Calu3 (cell line): Measurements from ENCODE around the gene RXYLT1. TPM values are rescaled to one million over a fixed set of nuclear protein-coding genes. Genes with fewer than 3 reads are reported as not detected.

Experiments used
- BruUV-seq: library from RNA; stranded (reverse); fragments of 400-500 nt; replicated peaks from 2 replicates; lab custom pipeline; 2021; lab: Mats Ljungman, UMichigan
- CTCF ChIA-PET: fragments of 300-600 bp; sonication (Branson Sonifier 250); formaldehyde crosslinking; loops from one replicate; lab custom pipeline; 2022; ENCODE audit warnings: antibody characterized with exemption; lab: Charles Lee
- DNase-seq: peaks from one replicate; pipeline ENCODE4 v3.0.0; 2022
- H3K27ac Mint-ChIP-seq: one replicate; pipeline ENCODE4 v1.8.0; 2022; ENCODE audit warnings: mixed read lengths; ENCODE audit not compliant: unreplicated experiment
- H3K27me3 Mint-ChIP-seq: one replicate; pipeline ENCODE4 v1.8.0; 2022; ENCODE audit warnings: mixed read lengths; ENCODE audit not compliant: unreplicated experiment
- H3K36me3 Mint-ChIP-seq: one replicate; pipeline ENCODE4 v1.8.0; 2022; ENCODE audit warnings: mild to moderate bottlenecking, moderate library complexity, mixed read lengths; ENCODE audit not compliant: insufficient read depth, unreplicated experiment
- H3K4me1 Mint-ChIP-seq: one replicate; pipeline ENCODE4 v1.8.0; 2022; ENCODE audit warnings: mild to moderate bottlenecking, low read depth, mixed read lengths; ENCODE audit not compliant: unreplicated experiment
- H3K4me3 Mint-ChIP-seq: one replicate; pipeline ENCODE4 v1.8.0; 2022; ENCODE audit warnings: mild to moderate bottlenecking, low read depth, moderate library complexity, mixed read lengths; ENCODE audit not compliant: unreplicated experiment
- H3K9me3 Mint-ChIP-seq: one replicate; pipeline ENCODE4 v1.8.0; 2022; ENCODE audit warnings: low read depth, mixed read lengths; ENCODE audit not compliant: unreplicated experiment
- intact Hi-C: fragments of 100-400 bp; cut with micrococcal nuclease; formaldehyde crosslinking; loops from one replicate; pipeline ENCODE4 v1.10.0; 2022; ENCODE audit not compliant: unreplicated experiment
- total RNA-seq: library from RNA; stranded (reverse); gene quantifications from 2 replicates; pipeline ENCODE4 v1.2.3, GENCODE V29; 2022
- TF ChIP-seq, protein P1 (sequence below): fragments of 200-600 bp; IDR thresholded peaks from one replicate; pipeline ENCODE4 v1.8.0; 2022; ENCODE audit warnings: antibody characterized with exemption; ENCODE audit not compliant: unreplicated experiment

The RXYLT1 gene
- total RNA-seq, 1 experiment from 2014 or later = 28.6 TPM

DNA sequence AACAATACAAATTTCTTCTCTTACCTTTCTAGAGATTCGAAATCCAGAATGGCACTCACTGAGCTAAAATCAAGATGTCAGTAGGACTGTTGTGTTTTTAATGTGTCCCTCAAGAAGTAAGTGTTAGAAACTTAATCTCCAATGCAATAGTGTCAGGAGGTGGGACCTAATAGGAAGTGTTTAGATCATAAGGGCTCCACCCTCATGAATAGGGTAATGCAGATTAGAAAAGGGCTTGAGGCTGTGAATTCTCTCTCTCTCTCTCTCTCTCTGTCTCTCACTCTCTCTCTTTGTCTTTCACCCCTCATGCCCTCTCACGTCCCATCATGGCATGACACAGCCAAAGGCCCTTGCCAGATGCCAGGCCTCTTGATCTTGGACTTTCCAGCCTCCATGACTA, 49.2 kb downstream of the RXYLT1 start:
- BruUV-seq = no TSS peak
- Mint-ChIP-seq H3K27ac (no peak overlapping the region), H3K4me3 (no peak overlapping the region), H3K27me3 (no peaks in the 10 kb centered on the region), H3K9me3 (peaks cover 5% of the 10 kb centered on the region), H3K4me1 (no peaks in the 10 kb centered on the region), H3K36me3 (no peaks in the 10 kb centered on the region)
- TF ChIP-seq, protein P1, sequence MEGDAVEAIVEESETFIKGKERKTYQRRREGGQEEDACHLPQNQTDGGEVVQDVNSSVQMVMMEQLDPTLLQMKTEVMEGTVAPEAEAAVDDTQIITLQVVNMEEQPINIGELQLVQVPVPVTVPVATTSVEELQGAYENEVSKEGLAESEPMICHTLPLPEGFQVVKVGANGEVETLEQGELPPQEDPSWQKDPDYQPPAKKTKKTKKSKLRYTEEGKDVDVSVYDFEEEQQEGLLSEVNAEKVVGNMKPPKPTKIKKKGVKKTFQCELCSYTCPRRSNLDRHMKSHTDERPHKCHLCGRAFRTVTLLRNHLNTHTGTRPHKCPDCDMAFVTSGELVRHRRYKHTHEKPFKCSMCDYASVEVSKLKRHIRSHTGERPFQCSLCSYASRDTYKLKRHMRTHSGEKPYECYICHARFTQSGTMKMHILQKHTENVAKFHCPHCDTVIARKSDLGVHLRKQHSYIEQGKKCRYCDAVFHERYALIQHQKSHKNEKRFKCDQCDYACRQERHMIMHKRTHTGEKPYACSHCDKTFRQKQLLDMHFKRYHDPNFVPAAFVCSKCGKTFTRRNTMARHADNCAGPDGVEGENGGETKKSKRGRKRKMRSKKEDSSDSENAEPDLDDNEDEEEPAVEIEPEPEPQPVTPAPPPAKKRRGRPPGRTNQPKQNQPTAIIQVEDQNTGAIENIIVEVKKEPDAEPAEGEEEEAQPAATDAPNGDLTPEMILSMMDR = no peak
- DNase-seq = no peak
- intact Hi-C loops = no loop called here
- CTCF ChIA-PET = no interaction called here

DNA sequence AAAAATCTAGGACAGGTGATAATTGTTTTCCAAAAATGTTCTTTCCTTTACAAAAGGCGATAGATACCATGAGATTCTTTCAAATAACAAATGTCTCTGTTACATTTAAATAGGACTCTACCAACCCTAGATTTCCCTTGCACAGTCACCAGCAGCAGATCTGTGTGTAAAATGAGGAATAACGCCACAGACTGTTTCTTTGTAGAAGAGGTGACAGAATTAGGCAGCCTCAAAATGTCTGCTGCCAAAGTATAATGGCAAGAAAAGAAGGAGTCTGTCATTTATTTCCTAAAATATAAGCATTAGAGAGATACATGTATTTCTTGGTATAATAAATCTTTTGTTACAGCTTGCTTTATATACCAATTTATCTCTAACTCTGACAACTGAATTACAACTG, 56.3 kb downstream of the RXYLT1 start:
- no TSS peak for BruUV-seq
- intact Hi-C loops = loop anchor here (5.0 kb wide), 1 partner anchor 551 kb away; no protein-coding TSS in a partner anchor
- Mint-ChIP-seq H3K36me3 (no peaks in the 10 kb centered on the region), H3K4me3 (no peak overlapping the region), H3K4me1 (no peaks in the 10 kb centered on the region), H3K27ac (no peak overlapping the region), H3K9me3 (no peaks in the 10 kb centered on the region), H3K27me3 (no peaks in the 10 kb centered on the region)
- TF ChIP-seq, protein P1 = no peak
- CTCF ChIA-PET = interaction anchor here (1.8 kb wide), 1 partner anchor 346 kb away, joined by 7 read pairs; no protein-coding TSS in a partner anchor
- DNase-seq = no peak

DNA sequence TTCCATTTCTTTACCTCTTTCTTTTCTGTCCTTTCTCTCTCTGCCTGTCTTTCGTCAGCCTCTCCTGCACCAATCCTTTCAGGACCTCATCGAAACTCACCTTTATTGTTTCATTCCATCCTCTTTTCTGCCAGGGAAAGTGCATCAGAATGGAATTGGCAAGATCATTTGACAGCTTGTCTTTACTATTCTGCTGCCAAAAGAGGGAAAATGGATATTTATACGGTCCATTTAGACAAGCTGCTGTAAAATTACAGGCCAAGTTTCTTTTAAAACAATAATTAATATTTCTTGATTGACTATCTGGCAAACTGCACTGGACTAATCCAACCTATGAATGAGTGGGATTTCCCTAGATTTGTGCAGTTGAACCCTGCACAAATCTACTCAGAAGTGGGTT, 57.2 kb downstream of the RXYLT1 start:
- CTCF ChIA-PET = interaction anchor here (0.5 to 1.8 kb wide), 2 partner anchors 345 to 402 kb away, joined by 3 to 7 read pairs; no protein-coding TSS in a partner anchor
- TF ChIP-seq, protein P1 = no peak
- no TSS peak for BruUV-seq
- Mint-ChIP-seq H3K4me3 (no peak overlapping the region), H3K36me3 (no peaks in the 10 kb centered on the region), H3K9me3 (no peaks in the 10 kb centered on the region), H3K27ac (no peak overlapping the region), H3K27me3 (no peaks in the 10 kb centered on the region), H3K4me1 (no peaks in the 10 kb centered on the region)
- no peak for DNase-seq
- intact Hi-C loops = loop anchor here (5.0 kb wide), 1 partner anchor 550 kb away; no protein-coding TSS in a partner anchor

DNA sequence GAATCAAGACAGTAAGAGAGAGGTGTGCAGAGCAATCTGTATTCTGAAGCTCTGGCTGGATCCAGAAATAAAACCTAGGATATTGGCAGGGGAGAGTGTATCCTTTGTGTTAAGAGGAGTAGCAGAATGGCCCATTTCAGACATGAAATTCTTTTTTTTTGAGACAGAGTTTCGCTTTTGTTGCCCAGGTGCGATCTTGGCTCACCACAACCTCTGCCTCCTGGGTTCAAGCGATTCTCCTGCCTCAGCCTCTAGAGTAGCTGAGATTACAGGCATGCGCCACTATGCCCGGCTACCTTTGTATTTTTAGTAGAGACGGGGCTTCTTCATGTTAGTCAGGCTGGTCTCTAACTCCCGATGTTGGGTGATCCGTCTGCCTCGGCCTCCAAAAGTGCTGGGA, 58.7 kb downstream of the RXYLT1 start:
- no peak overlapping the region for H3K27ac Mint-ChIP-seq
- H3K9me3 Mint-ChIP-seq = no peaks in the 10 kb centered on the region
- H3K4me1 Mint-ChIP-seq = no peaks in the 10 kb centered on the region
- intact Hi-C loops = loop anchor here (5.0 kb wide), 1 partner anchor 549 kb away; no protein-coding TSS in a partner anchor
- H3K4me3 Mint-ChIP-seq = no peak overlapping the region
- BruUV-seq = no TSS peak
- TF ChIP-seq, protein P1 = no peak
- no peaks in the 10 kb centered on the region for H3K27me3 Mint-ChIP-seq
- peaks cover 6% of the 10 kb centered on the region for H3K36me3 Mint-ChIP-seq
- CTCF ChIA-PET = no interaction called here
- DNase-seq = no peak
